SH-SY5Y (cell line): ENCODE data around the gene PIP5K1C.

Experiments used
- GATA2 ChIP-seq: IDR thresholded peaks from 2 replicates; pipeline ENCODE4 v1.6.1; 2011; ENCODE audit warnings: mild to moderate bottlenecking, low read depth, low read length
- GATA3 ChIP-seq: IDR thresholded peaks from 2 replicates; pipeline ENCODE4 v1.6.1; 2011; ENCODE audit warnings: low read depth, mild to moderate bottlenecking, low read length, moderate library complexity

GRCh38 chr19:3660493-3661219 lies 39.6 kb downstream of the PIP5K1C start:
- TF ChIP-seq GATA2 (no peak), GATA3 (no peak)
